ENCODE data around the gene BMP8A. TPM values are rescaled to one million over a fixed set of nuclear protein-coding genes. Genes with fewer than 3 reads are reported as not detected.

Gene BMP8A
- total and polyA plus RNA-seq, 12 donors: 0.16 to 1.8 (median 0.66) TPM; not detected in 3

GRCh38 chr1:39573736-39574624 lies 82.5 kb downstream of the BMP8A start:
- Histone ChIP-seq H3K27ac (peak overlapping the region; percentile 51 to 96 (median 94)), H3K36me3 (peaks cover 3 to 64% (median 36%) of the 10 kb centered on the region in 9 donors), H3K4me3 (peak overlapping the region; percentile 72 to 94 (median 83)), H3K9me3 (no peaks in the 10 kb centered on the region), H3K27me3 (no peaks in the 10 kb centered on the region), H3K4me1 (peaks cover 4 to 50% (median 36%) of the 10 kb centered on the region in 9 donors)
- intact Hi-C loops (cut with DNase I): loop anchor here in 1 of 10 donors (10.0 kb wide), 1 partner anchor 709 kb away; no protein-coding TSS in a partner anchor
- peak; percentile 31 to 80 (median 70) for ATAC-seq
- WGBS, 2 donors: 31 to 48% methylated on average over 12 of the region's 12 CpGs
- peak in 1 of 2 donors; percentile 47 for DNase-seq
- no peak for TF ChIP-seq CTCF (IDR thresholded peaks at IDR 0.05)

- Histone ChIP-seq H3K4me1 (peaks cover 4 to 50% (median 36%) of the 10 kb centered on the region in 9 donors), H3K36me3 (peaks cover under 1 to 58% (median 29%) of the 10 kb centered on the region in 9 donors), H3K4me3 (peak overlapping the region; percentile 72 to 94 (median 83)), H3K9me3 (no peaks in the 10 kb centered on the region), H3K27me3 (no peaks in the 10 kb centered on the region), H3K27ac (peak overlapping the region; percentile 51 to 96 (median 94))
- TF ChIP-seq CTCF (IDR thresholded peaks at IDR 0.05): no peak
- WGBS, 2 donors: 32 to 34% methylated on average over 5 of the region's 5 CpGs
- intact Hi-C loops (cut with DNase I): loop anchor here in 2 of 10 donors (5.0 to 10.0 kb wide), 2 partner anchors 648 to 710 kb away; no protein-coding TSS in a partner anchor
- peak in 6 of 8 donors; percentile 23 to 67 (median 53) for ATAC-seq
- no peak for DNase-seq
These were observed 83.2 kb downstream of the BMP8A start for GRCh38 chr1:39574646-39575045.

Other genes starting within 250 kb of the BMP8A start
- gene PABPC4, start 85.2 kb downstream of the BMP8A start, total RNA-seq: 100 to 1,000 TPM; 184 to 311 (median 229) TPM
- gene PABPC4, start 85.2 kb downstream of the BMP8A start, polyA plus RNA-seq: 100 to 1,000 TPM; 143 to 188 TPM
- 10 to 100 TPM; 11.5 to 27.5 (median 14.3) TPM for gene HEYL, start 148.0 kb downstream of the BMP8A start, total RNA-seq
- 10 to 100 TPM; 12.8 to 25.1 TPM for gene HEYL, start 148.0 kb downstream of the BMP8A start, polyA plus RNA-seq
- gene NT5C1A, start 180.5 kb downstream of the BMP8A start, total RNA-seq: 10 to 100 TPM; 12.1 to 59.2 (median 29.5) TPM
- under 1 TPM; 0.68 to 0.80 TPM for gene NT5C1A, start 180.5 kb downstream of the BMP8A start, polyA plus RNA-seq
- gene HPCAL4, start 199.8 kb downstream of the BMP8A start, total RNA-seq: 1 to 10 TPM in 1 of 10 donors, under 1 TPM in 9; 0.07 to 3.7 (median 0.19) TPM
- under 1 TPM; 0.39 to 0.51 TPM for gene HPCAL4, start 199.8 kb downstream of the BMP8A start, polyA plus RNA-seq
- gene PPIE, start 247.2 kb downstream of the BMP8A start, total RNA-seq: 10 to 100 TPM; 28.0 to 32.7 (median 30.9) TPM
- 10 to 100 TPM; 33.9 to 49.5 TPM for gene PPIE, start 247.2 kb downstream of the BMP8A start, polyA plus RNA-seq

All from heart right ventricle (tissue), 16 donors.